HCT116 (cell line): Measurements from ENCODE around the gene FBXO31.

ENCODE experiments used
- EZH2phosphoT487 ChIP-seq: fragments of 200-600 bp; IDR thresholded peaks from 2 replicates; pipeline ENCODE4 v1.6.1; 2018; ENCODE audit warnings: antibody characterized with exemption, borderline replicate concordance
- RAD21 ChIP-seq: IDR thresholded peaks from 2 replicates; pipeline ENCODE4 v1.6.1; 2012; ENCODE audit warnings: low read depth, mild to moderate bottlenecking

GRCh38 chr16:87410968-87411367 lies 27.4 kb upstream of the FBXO31 start:
- no peak for TF ChIP-seq RAD21
- no peak for TF ChIP-seq EZH2phosphoT487
